Spleen (tissue), 11 donors: ENCODE measurements around the gene GJC3. TPM values are rescaled to one million over a fixed set of nuclear protein-coding genes. Genes with fewer than 3 reads are reported as not detected.
"Not testable (repeated sequence)": the region's sequence is repeated elsewhere in the genome, so short reads cannot be mapped to it uniquely, and the experiment has no call there.

Experiments
- DNase-seq: peaks from one replicate; pipeline ENCODE4 v3.0.0-alpha.2; 2020
- H3K27ac ChIP-seq, 8 donors: fragments of 200-600 bp; sonication (generic) in 7 of 8; 1 replicate in 4 of 8; 2 replicates in 4 of 8; pipeline versions ENCODE4 v1.5.0 to v1.8.0; 2016 to 2021; ENCODE audit warnings: inconsistent platforms in 4 of 8, mild to moderate bottlenecking in 4 of 8, moderate library complexity in 1 of 8
- H3K27me3 ChIP-seq, 7 donors: fragments of 200-600 bp; sonication (generic) in 6 of 7; replicated peaks in 1 of 7; 1 replicate in 4 of 7; 2 replicates in 3 of 7; pipeline versions ENCODE4 v1.5.0 to v1.8.0; 2016 to 2021; ENCODE audit warnings: inconsistent platforms in 3 of 7, mild to moderate bottlenecking in 1 of 7
- H3K36me3 ChIP-seq, 6 donors: fragments of 200-600 bp; sonication (generic) in 5 of 6; 1 replicate in 4 of 6; 2 replicates in 2 of 6; pipeline versions ENCODE4 v1.5.0 to v1.8.0; 2016 to 2021; ENCODE audit warnings: inconsistent platforms in 2 of 6
- H3K4me1 ChIP-seq, 6 donors: fragments of 200-600 bp; sonication (generic) in 5 of 6; 1 replicate in 3 of 6; 2 replicates in 3 of 6; pipeline versions ENCODE4 v1.5.0 to v1.8.0; 2016 to 2021; ENCODE audit warnings: inconsistent platforms in 3 of 6
- H3K4me3 ChIP-seq, 8 donors: fragments of 200-600 bp; sonication (generic) in 7 of 8; 1 replicate in 4 of 8; 2 replicates in 4 of 8; pipeline versions ENCODE4 v1.5.0 to v1.8.0; 2016 to 2021; ENCODE audit warnings: inconsistent platforms in 4 of 8, mild to moderate bottlenecking in 4 of 8, moderate library complexity in 2 of 8
- H3K9me3 ChIP-seq, 8 donors: fragments of 200-600 bp; sonication (generic) in 7 of 8; 1 replicate in 4 of 8; 2 replicates in 4 of 8; pipeline versions ENCODE4 v1.5.0 to v1.8.0; 2016 to 2021; ENCODE audit warnings: inconsistent platforms in 4 of 8
- CTCF ChIP-seq, 11 experiments: fragments of 200-600 bp in 7 of 11; fragments of 450-650 bp in 4 of 11; sonication (generic) in 4 of 11; IDR thresholded peaks in 8 of 11; conservative IDR thresholded peaks in 3 of 11; 1 replicate in 7 of 11; 2 replicates in 4 of 11; pipeline versions ENCODE4 v1.4.0 to v1.8.0; 2016 to 2021; ENCODE audit warnings: antibody characterized with exemption in 11 of 11, inconsistent platforms in 4 of 11, mild to moderate bottlenecking in 1 of 11
- POLR2A ChIP-seq, 3 donors: fragments of 450-650 bp; IDR thresholded peaks; one replicate each; pipeline ENCODE4 v1.5.1; 2017; ENCODE audit warnings: antibody characterized with exemption in 3 of 3, mild to moderate bottlenecking in 1 of 3
- POLR2AphosphoS5 ChIP-seq, 3 donors: sonication (generic); formaldehyde crosslinking; IDR thresholded peaks; one replicate each; pipeline ENCODE4 v1.5.1; 2017; ENCODE audit warnings: antibody characterized with exemption in 3 of 3
- WGBS, 5 donors: extraction: QIAGEN DNeasy Blood & Tissue Kit in 3 of 5; methylation state at CpG; one replicate each; pipeline versions ENCODE4 v1.1.5 to v1.1.7; 2013 to 2018; 5-methylcytosine and 5-hydroxymethylcytosine counted together
- intact Hi-C: fragments of 100-400 bp; cut with DNase I; formaldehyde crosslinking; loops from one replicate; pipeline ENCODE4 v1.15.0; 2023; ENCODE audit warnings: low total_unique reads
- polyA plus RNA-seq, 3 donors: library from polyadenylated mRNA; stranded (reverse); fragments of 200-250 nt; gene quantifications; one replicate each; pipeline ENCODE4 v1.2.1, GENCODE V29; 2013
- total RNA-seq, 7 donors: library from RNA; depleted of rRNA in 3 of 7; stranded (reverse); fragments of >200 nt in 3 of 7; fragmentation: NEBNext Ultra II Directional in 4 of 7; extraction: Animal tissue kit (Norgen Biotek cat#: 25700) in 4 of 7; gene quantifications; one replicate each; pipeline versions ENCODE4 v1.1.0 to v1.2.1, GENCODE V29; 2016 to 2021
- donor health status: healthy with polysubstance abuse.
- donor health status: DM: no; HTN: no; CAD: no; lungs with moderate emphysema.
- donor health status: DM: no; HTN: no; CAD: no.
- donor health status: Bipolar disorder and iron deficiency.
- donor health status: healthy.
- donor health status: DM: no; HTN: no; CAD: no.
- donor health status: DM: yes; HTN: yes; CAD: no.

GJC3 gene
- total and polyA plus RNA-seq, 10 donors: 0.29 to 1.0 (median 0.50) TPM; not detected in 6

DNA sequence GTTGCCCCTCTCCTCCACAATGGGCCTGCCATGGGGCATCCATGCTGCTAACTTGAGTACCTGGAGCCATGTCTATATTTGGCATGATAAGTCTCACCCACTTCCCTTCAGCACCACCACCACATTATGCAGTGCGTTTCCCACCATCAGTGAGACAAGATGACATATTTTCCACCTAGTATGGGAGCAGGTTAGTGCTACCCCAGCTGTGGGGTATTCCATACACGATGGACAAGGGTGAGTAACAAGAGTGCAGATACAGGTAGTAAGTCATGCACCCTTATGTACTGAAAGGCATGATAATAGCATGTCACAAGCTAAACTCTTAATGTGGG is 31.4 kb downstream of the GJC3 start:
- 77 to 98% (median 93%) methylated on average over 2 of the region's 2 CpGs for WGBS, 5 donors
- no peak for DNase-seq
- peaks cover 6 to 64% (median 48%) of the 10 kb centered on the region in 6 donors for H3K36me3 ChIP-seq
- H3K9me3 ChIP-seq: no peaks in the 10 kb centered on the region
- H3K4me3 ChIP-seq: no peak overlapping the region
- peaks cover 0 to 7% (median 0%) of the 10 kb centered on the region in 6 donors for H3K4me1 ChIP-seq
- H3K27ac ChIP-seq: peak overlapping the region in 1 of 8 donors; percentile 54
- intact Hi-C loops: no loop called here
- H3K27me3 ChIP-seq: no peaks in the 10 kb centered on the region
- TF ChIP-seq CTCF (IDR thresholded peaks at IDR 0.05 in 8 of 11, conservative IDR thresholded peaks at IDR 0.05 in 3 of 11) (no peak), POLR2A (IDR thresholded peaks at IDR 0.05) (no peak), POLR2AphosphoS5 (IDR thresholded peaks at IDR 0.05) (no peak)

GRCh38 chr7:99897322-99898022 is 31.9 kb downstream of the GJC3 start:
- Histone ChIP-seq H3K27ac (peak overlapping the region in 1 of 8 donors; percentile 54), H3K27me3 (no peaks in the 10 kb centered on the region), H3K4me3 (no peak overlapping the region), H3K36me3 (peaks cover under 1 to 64% (median 47%) of the 10 kb centered on the region in 6 donors), H3K4me1 (peaks cover 0 to 7% (median 0%) of the 10 kb centered on the region in 6 donors), H3K9me3 (no peaks in the 10 kb centered on the region)
- 81 to 89% (median 83%) methylated on average over 6 of the region's 6 CpGs for WGBS, 5 donors
- intact Hi-C loops: no loop called here
- TF ChIP-seq POLR2A (IDR thresholded peaks at IDR 0.05) (no peak), CTCF (IDR thresholded peaks at IDR 0.05 in 8 of 11, conservative IDR thresholded peaks at IDR 0.05 in 3 of 11) (no peak), POLR2AphosphoS5 (IDR thresholded peaks at IDR 0.05) (no peak)
- no peak for DNase-seq

GRCh38 chr7:99894738-99895137 is 34.7 kb downstream of the GJC3 start:
- Histone ChIP-seq H3K4me3 (no peak overlapping the region), H3K36me3 (peaks cover 0 to 64% (median 39%) of the 10 kb centered on the region in 6 donors), H3K4me1 (peaks cover 0 to 7% (median 0%) of the 10 kb centered on the region in 6 donors), H3K27me3 (no peaks in the 10 kb centered on the region), H3K9me3 (peaks cover 0 to 6% (median 4%) of the 10 kb centered on the region in 8 donors), H3K27ac (no peak overlapping the region)
- TF ChIP-seq CTCF (IDR thresholded peaks at IDR 0.05 in 8 of 11, conservative IDR thresholded peaks at IDR 0.05 in 3 of 11) (no peak), POLR2AphosphoS5 (IDR thresholded peaks at IDR 0.05) (no peak), POLR2A (IDR thresholded peaks at IDR 0.05) (no peak)
- no peak for DNase-seq
- intact Hi-C loops: no loop called here

DNA sequence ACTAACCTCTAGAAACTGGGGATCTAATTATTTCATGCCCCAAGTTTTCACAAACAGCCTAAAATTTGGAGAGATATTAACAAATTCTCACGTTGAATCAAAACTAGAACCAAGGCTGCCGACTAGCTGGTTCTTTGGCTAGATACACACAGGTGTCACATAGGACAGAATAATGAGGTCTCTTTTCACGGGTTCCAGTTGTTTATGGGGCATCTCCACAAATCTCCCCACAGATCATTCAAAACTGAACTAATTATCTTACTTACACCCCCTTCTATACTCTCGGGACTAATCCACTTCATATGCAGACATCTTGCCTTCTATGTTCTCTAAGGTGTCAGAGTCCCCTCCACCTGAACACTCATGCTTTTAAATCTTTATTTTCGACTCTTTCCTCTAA is 36.1 kb downstream of the GJC3 start:
- peaks cover 0 to 10% (median 4%) of the 10 kb centered on the region in 8 donors for H3K9me3 ChIP-seq
- H3K36me3 ChIP-seq: peaks cover 0 to 58% (median 29%) of the 10 kb centered on the region in 6 donors
- peaks cover 0 to 7% (median 0%) of the 10 kb centered on the region in 6 donors for H3K4me1 ChIP-seq
- no peak overlapping the region for H3K27ac ChIP-seq
- H3K27me3 ChIP-seq: no peaks in the 10 kb centered on the region
- 59 to 76% (median 65%) methylated on average over 5 of the region's 5 CpGs for WGBS, 5 donors
- no peak for DNase-seq
- no peak for TF ChIP-seq POLR2A (IDR thresholded peaks at IDR 0.05)
- TF ChIP-seq POLR2AphosphoS5 (IDR thresholded peaks at IDR 0.05): no peak
- no peak for TF ChIP-seq CTCF (IDR thresholded peaks at IDR 0.05 in 8 of 11, conservative IDR thresholded peaks at IDR 0.05 in 3 of 11)
- intact Hi-C loops: no loop called here
- no peak overlapping the region for H3K4me3 ChIP-seq

GRCh38 chr7:99890348-99890747 is 39.1 kb downstream of the GJC3 start:
- H3K4me1 ChIP-seq, H3K27me3 ChIP-seq, intact Hi-C loops, H3K27ac ChIP-seq, H3K4me3 ChIP-seq, DNase-seq: not testable (repeated sequence)
- Histone ChIP-seq H3K9me3 (peaks cover 0 to 10% (median 4%) of the 10 kb centered on the region in 8 donors), H3K36me3 (peaks cover 0 to 46% (median 28%) of the 10 kb centered on the region in 6 donors)
- 93 to 99% (median 97%) methylated on average over 2 of the region's 2 CpGs for WGBS, 5 donors

DNA sequence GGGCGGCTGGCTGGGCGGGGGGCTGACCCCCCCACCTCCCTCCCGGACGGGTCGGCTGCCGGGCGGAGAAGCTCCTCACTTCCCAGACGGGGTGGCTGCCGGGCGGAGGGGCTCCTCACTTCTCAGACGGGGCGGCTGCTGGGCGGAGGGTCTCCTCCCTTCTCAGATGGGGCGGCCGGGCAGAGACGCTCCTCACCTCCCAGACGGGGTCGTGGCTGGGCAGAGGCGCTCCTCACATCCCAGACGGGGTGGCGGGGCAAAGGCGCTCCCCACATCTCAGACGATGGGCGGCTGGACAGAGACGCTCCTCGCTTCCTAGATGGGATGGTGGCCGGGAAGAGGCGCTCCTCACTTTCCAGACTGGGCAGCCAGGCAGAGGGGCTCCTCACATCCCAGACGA is 41.1 kb downstream of the GJC3 start:
- H3K4me1 ChIP-seq, H3K4me3 ChIP-seq, DNase-seq, H3K27me3 ChIP-seq, H3K27ac ChIP-seq, intact Hi-C loops: not testable (repeated sequence)
- H3K9me3 ChIP-seq: peaks cover 0 to 10% (median 4%) of the 10 kb centered on the region in 8 donors
- WGBS, 5 donors: 85 to 100% (median 90%) methylated on average over 2 to 23 of the region's 29 CpGs
- H3K36me3 ChIP-seq: peaks cover 0 to 45% (median 28%) of the 10 kb centered on the region in 6 donors
